ACC112 (cell line): ENCODE data around the gene TLCD3B.

Experiments used
- H2AFZ ChIP-seq: fragments of 200-600 bp; sonication (generic); one replicate; pipeline ENCODE4 v1.6.0; 2017; ENCODE audit warnings: antibody characterized with exemption, low read length; ENCODE audit not compliant: unreplicated experiment
- H3K27ac ChIP-seq: fragments of 200-600 bp; sonication (generic); 2 replicates; pipeline ENCODE4 v1.5.1; 2014; ENCODE audit warnings: low read depth, mild to moderate bottlenecking, antibody characterized with exemption, low read length, moderate library complexity
- H3K27me3 ChIP-seq: fragments of 200-600 bp; sonication (generic); 2 replicates; pipeline ENCODE4 v1.6.1; 2014; ENCODE audit warnings: mild to moderate bottlenecking, antibody characterized with exemption, low read length, moderate library complexity, mixed read lengths; ENCODE audit not compliant: insufficient read depth
- H3K36me3 ChIP-seq: fragments of 200-600 bp; sonication (generic); 2 replicates; pipeline ENCODE4 v1.6.1; 2016; ENCODE audit warnings: mild to moderate bottlenecking, antibody characterized with exemption, low read length, moderate library complexity, mixed read lengths; ENCODE audit not compliant: insufficient read depth
- H3K4me1 ChIP-seq: fragments of 200-600 bp; sonication (generic); one replicate; pipeline ENCODE4 v1.6.1; 2016; ENCODE audit warnings: low read length, mixed read lengths; ENCODE audit not compliant: insufficient read depth, unreplicated experiment, control insufficient read depth
- H3K4me3 ChIP-seq: fragments of 200-600 bp; sonication (generic); 2 replicates; pipeline ENCODE4 v1.5.1; 2014; ENCODE audit warnings: mild to moderate bottlenecking, low read depth, low read length
- H3K79me2 ChIP-seq: fragments of 200-600 bp; sonication (generic); one replicate; pipeline ENCODE4 v1.6.0; 2016; ENCODE audit warnings: low read length; ENCODE audit not compliant: control insufficient read depth, unreplicated experiment, insufficient read depth

The TLCD3B gene

DNA sequence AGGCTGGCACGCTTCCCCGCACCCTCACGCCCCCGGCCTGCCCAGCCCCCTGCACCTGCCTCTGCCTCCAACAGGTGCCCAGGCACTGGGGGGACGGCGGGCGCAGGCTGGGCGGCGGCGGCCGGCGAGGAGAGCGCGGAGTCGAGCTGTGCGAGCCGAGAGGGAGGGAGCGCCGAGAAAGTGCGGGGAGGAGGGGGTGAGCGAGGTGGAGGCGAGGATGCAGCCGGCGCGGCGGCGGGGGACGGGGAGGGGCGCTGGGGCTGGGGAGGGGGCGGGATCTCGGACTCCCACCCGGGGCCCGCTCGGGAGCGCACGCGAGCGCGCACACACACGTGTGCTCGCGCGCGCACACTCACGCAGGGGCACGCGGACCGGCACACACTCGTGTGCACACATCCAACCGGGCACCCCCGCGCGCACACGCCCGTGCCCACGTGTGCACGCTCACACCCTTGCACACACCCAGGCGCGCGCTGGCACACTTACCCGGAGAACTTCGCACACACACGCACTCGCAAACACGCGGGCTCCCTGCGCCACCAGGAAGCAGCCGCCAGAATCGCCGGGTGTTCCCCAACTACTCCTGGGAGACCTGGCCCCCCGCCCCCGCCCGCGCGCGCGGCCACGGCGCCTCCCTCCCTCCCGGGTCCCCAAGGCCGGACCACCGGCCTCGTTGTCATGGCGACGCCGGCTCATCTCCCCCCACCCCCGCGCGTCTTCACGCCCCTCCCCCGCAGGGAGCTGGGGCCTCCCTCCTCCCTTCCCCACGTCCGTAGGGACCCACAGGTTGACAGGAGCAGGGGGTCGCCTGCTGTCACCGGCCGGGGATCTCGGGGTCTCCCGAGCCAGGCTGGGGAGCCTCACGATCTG is 20.0 kb downstream of the TLCD3B start, which contains the start of gene DOC2A:
Gene DOC2A, minus strand, starts transcription at position 184 of the 870 bp plus-strand sequence. CDS start 805 bp downstream, outside the sequence.
- Histone ChIP-seq H3K36me3 (no peaks in the 10 kb centered on the region), H3K27me3 (peaks cover 28% of the 10 kb centered on the region), H3K4me3 (peak within 1 kb of the TSS; percentile 73), H2AFZ (no peak within 1 kb of the TSS), H3K27ac (no peak within 1 kb of the TSS), H3K79me2 (no peaks in the 10 kb centered on the region), H3K4me1 (peaks cover 6% of the 10 kb centered on the region)

DNA sequence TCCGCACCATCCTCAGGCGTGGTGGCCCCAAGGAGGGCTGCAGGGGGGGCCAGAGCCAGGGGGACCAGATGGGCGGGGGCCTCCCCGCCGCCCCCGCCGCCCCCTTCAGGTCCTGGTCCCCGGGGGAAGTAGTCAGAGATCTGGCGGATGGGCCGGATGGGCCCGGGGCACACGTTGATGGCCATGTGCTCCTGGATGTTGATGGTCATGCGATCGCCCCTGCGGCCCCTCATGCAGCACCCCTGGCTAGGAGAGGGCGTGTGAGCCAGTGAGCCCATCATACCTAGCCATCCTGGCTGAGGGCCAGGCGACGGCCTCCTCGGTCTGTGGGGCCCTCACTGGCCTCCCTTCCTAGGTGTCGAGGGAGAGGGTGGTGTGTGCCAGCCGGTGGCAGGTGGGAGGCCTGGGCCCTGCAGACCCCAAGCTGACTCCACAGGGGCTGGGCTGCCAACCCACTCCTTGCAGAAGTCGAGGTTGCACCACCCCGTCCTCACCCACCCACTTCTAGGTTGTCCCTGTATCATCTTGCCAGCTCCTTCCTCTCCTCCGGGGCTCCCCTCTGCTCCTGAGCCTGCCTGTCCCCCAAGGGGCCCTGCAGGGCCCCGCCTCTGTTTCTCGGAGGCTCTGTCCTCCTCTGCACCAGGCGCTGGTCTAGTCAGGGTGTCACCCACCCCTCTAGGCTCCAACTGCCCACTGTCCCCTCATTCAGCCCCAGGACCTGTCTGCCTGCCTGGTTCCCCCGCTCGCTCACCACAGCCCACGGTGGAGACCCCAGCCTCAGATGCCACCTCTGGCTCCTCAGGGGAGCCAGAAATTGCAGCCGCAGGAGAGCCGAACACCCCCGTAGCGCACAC is 20.9 kb downstream of the TLCD3B start:
- no peak overlapping the region for H3K27ac ChIP-seq
- no peaks in the 10 kb centered on the region for H3K79me2 ChIP-seq
- no peaks in the 10 kb centered on the region for H3K36me3 ChIP-seq
- peaks cover 6% of the 10 kb centered on the region for H3K4me1 ChIP-seq
- no peak overlapping the region for H2AFZ ChIP-seq
- H3K4me3 ChIP-seq: peak overlapping the region; percentile 73
- peaks cover 28% of the 10 kb centered on the region for H3K27me3 ChIP-seq

DNA sequence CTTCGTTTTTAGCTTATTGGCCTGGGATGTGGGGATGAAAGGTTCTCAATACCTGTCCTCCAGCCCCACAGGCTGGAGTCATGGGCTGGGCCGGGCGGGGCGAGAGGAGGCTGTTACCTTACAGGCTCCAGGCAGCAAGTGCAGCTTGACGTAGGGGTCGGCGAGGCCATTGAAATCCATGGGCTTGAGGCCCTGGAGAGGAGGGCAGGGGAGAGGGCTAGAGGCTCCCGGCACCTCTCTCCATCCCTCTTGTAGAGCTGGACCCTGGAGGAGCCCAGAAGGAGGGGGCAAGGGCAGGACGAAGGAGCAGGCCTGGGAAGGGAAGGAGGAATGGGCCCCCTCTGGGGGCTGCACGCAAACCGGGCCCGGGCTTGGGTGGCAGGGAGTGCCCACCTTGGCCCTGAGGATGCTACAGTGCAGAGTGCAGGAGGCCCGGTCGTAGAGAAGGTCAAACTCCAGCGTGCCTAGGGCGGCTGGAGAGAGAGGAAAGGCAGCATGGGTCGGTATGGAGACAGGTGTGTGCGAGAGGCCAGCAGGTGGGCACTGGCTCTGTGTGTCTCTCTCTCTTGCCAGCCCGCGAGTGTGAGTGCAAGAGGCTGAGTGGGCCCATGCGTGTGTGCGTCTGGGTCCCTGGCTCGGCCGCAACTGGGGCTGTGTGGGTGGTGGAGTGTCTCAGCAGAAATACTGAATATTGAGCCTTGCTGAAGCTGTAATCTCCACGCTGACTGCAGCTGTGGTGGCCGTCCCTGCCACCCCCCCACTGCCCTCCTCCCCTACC is 21.8 kb downstream of the TLCD3B start:
- H3K4me1 ChIP-seq: peaks cover 6% of the 10 kb centered on the region
- no peak overlapping the region for H3K27ac ChIP-seq
- H3K4me3 ChIP-seq: no peak overlapping the region
- no peak overlapping the region for H2AFZ ChIP-seq
- peaks cover 28% of the 10 kb centered on the region for H3K27me3 ChIP-seq
- no peaks in the 10 kb centered on the region for H3K79me2 ChIP-seq
- H3K36me3 ChIP-seq: no peaks in the 10 kb centered on the region

DNA sequence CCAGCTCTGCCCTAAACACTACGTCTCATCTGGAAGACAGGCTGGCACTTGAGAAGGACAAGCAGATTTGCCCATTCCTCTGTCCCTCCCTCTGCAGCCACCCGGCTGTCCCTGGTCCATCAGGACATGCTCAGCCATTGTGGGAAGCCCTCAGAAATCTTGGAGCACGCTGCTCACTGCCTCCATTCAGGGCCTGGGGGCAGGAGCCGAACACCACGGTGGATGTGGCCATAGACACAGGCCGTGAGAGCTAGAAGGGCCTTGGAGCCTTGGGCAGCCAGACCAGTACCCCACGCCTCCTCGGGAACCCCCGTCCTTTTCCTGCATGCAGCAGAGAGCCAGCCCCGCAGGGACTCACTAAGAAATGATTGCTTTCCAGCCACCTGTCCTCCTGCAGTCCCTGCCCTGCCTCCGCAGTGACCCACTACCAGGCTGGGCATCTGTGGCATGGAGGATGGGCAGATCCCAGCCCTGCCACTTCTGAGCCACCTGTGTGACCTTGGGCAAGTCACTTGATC is 23.6 kb downstream of the TLCD3B start:
- no peaks in the 10 kb centered on the region for H3K79me2 ChIP-seq
- H3K4me1 ChIP-seq: peaks cover 6% of the 10 kb centered on the region
- no peak overlapping the region for H3K4me3 ChIP-seq
- peaks cover 28% of the 10 kb centered on the region for H3K27me3 ChIP-seq
- H3K36me3 ChIP-seq: no peaks in the 10 kb centered on the region
- no peak overlapping the region for H2AFZ ChIP-seq
- H3K27ac ChIP-seq: no peak overlapping the region

DNA sequence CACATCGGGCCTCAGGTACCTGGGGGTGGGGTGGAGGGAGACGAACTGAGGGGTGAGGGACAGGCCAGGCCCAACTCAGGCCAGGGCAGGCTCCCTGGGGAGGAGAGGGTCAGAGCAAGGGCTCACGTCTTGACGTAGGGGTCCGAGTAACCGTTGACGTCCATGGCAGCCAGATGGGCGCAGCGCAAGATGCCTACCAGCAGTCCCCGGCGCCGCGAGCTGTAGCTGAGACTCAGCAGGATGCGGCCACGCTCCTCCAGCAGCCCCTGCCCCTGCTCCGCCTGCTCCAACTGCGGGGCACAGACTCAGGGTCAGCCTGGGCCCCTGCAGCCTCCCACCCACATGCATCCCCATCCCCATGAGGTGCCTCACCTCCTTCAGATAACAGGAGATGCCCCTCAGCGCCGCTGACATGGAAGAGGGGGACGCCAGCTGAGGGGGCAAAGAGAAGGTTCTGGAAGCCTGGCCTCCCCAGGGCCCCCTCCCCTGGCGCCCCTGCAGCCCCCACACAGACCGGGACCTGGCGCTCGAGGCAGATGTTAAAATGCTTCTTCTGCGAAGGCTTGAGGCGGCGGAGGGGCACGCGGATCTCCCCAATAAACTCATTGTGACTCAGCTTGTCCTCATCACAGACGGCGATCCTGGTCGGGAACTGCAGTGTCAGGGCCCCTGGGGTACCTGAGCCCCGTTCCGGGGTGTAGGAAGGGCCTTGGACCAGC is 24.3 kb downstream of the TLCD3B start:
- Histone ChIP-seq H3K27me3 (peaks cover 26% of the 10 kb centered on the region), H2AFZ (no peak overlapping the region), H3K4me3 (no peak overlapping the region), H3K79me2 (no peaks in the 10 kb centered on the region), H3K36me3 (no peaks in the 10 kb centered on the region), H3K27ac (no peak overlapping the region), H3K4me1 (peaks cover 6% of the 10 kb centered on the region)

DNA sequence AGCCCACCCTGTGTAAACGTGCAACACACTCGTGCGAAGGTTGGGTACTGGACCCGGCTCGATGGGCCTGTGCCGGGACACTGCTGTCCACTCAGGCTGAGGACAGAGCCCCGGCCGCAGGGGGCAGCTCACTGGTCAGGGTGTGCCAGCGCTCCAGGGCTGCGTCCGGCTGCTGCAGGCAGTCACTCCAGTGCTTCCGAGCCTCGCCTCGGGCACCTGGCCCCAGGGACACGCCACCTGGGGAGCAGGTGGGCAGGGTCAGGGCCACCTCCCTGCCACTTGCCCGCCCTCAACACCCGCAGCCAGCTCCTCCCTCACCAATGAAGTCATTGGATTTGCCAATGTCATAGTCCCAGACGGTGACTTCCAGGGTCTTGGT is 25.0 kb downstream of the TLCD3B start:
- no peaks in the 10 kb centered on the region for H3K79me2 ChIP-seq
- H3K27ac ChIP-seq: no peak overlapping the region
- no peak overlapping the region for H3K4me3 ChIP-seq
- peaks cover 6% of the 10 kb centered on the region for H3K4me1 ChIP-seq
- peaks cover 19% of the 10 kb centered on the region for H3K27me3 ChIP-seq
- no peak overlapping the region for H2AFZ ChIP-seq
- no peaks in the 10 kb centered on the region for H3K36me3 ChIP-seq

DNA sequence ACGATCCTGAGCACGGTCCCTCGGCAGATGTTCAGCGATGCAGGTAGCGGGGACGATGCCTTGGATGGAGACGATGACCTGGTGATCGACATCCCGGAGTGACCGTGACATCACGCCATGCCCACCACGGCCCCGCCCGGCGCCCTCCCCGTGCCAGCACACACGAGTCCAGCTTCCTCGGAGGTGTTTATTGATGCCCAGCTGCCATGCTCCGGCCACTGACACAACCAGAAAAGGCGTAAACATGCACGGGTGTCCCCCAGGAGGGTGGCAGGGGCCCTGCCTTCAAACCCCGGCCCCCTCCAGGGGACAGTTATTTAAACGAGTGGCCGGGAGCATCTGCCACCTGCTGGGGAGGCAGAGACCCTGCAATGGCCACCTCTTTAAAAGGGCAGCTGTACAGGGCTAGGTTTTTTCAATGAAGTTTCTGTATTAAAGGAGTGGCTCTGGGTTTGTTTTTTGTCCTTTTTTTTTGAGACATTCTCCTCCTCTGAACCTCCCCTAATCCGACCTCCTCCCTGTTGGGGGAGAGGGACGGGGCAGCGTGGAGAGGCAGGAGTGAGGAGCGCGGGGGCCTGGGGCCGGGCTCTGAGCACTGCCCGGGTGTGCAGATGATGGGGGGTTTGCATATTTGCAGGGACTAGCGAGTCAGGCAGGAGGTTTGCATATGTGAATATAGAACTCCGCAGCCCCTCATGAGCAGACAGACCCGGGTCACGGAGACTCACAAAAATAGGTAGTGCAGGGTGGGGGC is 25.6 kb downstream of the TLCD3B start:
- H3K4me1 ChIP-seq: peaks cover 4% of the 10 kb centered on the region
- no peaks in the 10 kb centered on the region for H3K79me2 ChIP-seq
- no peak overlapping the region for H3K4me3 ChIP-seq
- no peak overlapping the region for H2AFZ ChIP-seq
- H3K27me3 ChIP-seq: peaks cover 14% of the 10 kb centered on the region
- H3K36me3 ChIP-seq: no peaks in the 10 kb centered on the region
- no peak overlapping the region for H3K27ac ChIP-seq

DNA sequence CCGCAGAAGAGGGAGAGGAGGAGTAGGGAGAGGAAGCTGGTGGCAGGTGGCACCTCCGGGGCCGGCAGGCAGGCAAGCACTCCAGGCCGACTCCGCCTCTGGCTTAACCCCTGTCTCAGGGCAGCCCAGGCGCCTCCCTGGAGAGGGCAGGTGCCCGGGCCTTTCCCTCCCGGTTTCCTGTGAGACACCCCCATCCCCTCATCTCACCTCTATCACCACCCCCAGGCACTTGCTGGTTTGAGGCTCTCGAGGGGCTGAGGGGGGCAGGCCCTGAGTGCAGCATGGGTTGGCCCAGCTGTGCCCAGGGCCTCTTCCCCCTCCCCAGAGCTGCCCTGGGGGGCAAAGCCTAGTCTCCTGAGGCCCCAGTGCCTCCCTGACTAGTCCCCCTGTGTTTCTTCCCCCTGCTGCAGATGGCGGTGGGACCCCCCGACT is 26.2 kb downstream of the TLCD3B start:
- H3K79me2 ChIP-seq: no peaks in the 10 kb centered on the region
- H2AFZ ChIP-seq: no peak overlapping the region
- no peaks in the 10 kb centered on the region for H3K36me3 ChIP-seq
- H3K4me1 ChIP-seq: no peaks in the 10 kb centered on the region
- no peak overlapping the region for H3K27ac ChIP-seq
- H3K27me3 ChIP-seq: peaks cover 7% of the 10 kb centered on the region; the same call in 1 of the 2 replicates
- H3K4me3 ChIP-seq: no peak overlapping the region

DNA sequence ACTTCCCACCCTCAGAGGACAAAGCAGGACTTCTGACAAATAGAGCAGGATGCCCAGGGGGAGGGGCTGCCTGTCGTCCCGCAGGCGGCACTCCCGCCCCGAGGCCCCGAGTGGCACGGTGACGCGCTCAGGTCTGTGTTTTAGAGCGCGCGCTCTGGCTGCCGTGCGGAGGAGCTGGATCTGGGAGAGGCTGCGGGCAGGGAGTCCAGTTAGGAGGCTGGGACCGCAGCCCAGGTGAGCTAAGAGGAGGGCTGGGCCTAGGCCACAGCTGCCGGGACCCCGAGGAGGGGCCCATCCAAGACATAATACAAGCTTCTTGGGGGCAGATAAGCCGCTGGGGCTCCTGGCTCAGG is 26.7 kb downstream of the TLCD3B start:
- no peak overlapping the region for H3K4me3 ChIP-seq

More for the DNA sequence above, 26.7 kb downstream of the TLCD3B start:
- no peaks in the 10 kb centered on the region for H3K79me2 ChIP-seq
- H3K36me3 ChIP-seq: peaks cover 4% of the 10 kb centered on the region; the same call in 1 of the 2 replicates
- no peak overlapping the region for H3K27ac ChIP-seq
- no peak overlapping the region for H2AFZ ChIP-seq
- H3K4me1 ChIP-seq: no peaks in the 10 kb centered on the region
- 0 out of 2 replicates have a peak, but pooled peaks cover 2% of the 10 kb centered on the region for H3K27me3 ChIP-seq
